Measurements from ENCODE around the gene JSRP1. TPM values are rescaled to one million over a fixed set of nuclear protein-coding genes. Genes with fewer than 3 reads are reported as not detected.

Gene JSRP1
- total RNA-seq, 2 donors from 2014 or later = 0.64 to 1.3 TPM

- peak; percentile 85 for DNase-seq
- H3K27ac ChIP-seq = peak overlapping the region; percentile 50
- no peaks in the 10 kb centered on the region for H3K36me3 ChIP-seq
- no peak overlapping the region for H3K4me3 ChIP-seq
- H3K9me3 ChIP-seq = no peaks in the 10 kb centered on the region
- TF ChIP-seq CTCF (IDR thresholded peaks at IDR 0.05) = peak; percentile 35
- peak overlapping the region in 1 of 2 donors; percentile 68 for H3K9ac ChIP-seq (ENCODE audit: low read depth in 2 of 2, low read length in 2 of 2)
- peaks cover 40% of the 10 kb centered on the region for H3K4me1 ChIP-seq
- H3K27me3 ChIP-seq = no peaks in the 10 kb centered on the region
- intact Hi-C loops (cut with DNase I) = loop anchor here (2.0 to 5.0 kb wide), 3 partner anchors 38 to 116 kb away; partner anchors contain the start of genes PLEKHJ1 and SF3A2
Measured at GRCh38 chr19:2274931-2275535, 18.8 kb upstream of the JSRP1 start.

- peak overlapping the region in 1 of 2 donors; percentile 66 for H3K9ac ChIP-seq (ENCODE audit: low read depth in 2 of 2, low read length in 2 of 2)
Measured at GRCh38 chr19:2274185-2274711, 18.0 kb upstream of the JSRP1 start.

GRCh38 chr19:2273356-2274184 lies 17.4 kb upstream of the JSRP1 start:
- no peaks in the 10 kb centered on the region for H3K9me3 ChIP-seq
- TF ChIP-seq CTCF (IDR thresholded peaks at IDR 0.05) = peak; percentile 98
- DNase-seq = peak; percentile 82
- intact Hi-C loops (cut with DNase I) = loop anchor here (2.0 to 5.0 kb wide), 3 partner anchors 36 to 117 kb away; partner anchors contain the start of genes PLEKHJ1 and SF3A2
- peak overlapping the region; percentile 79 for H3K27ac ChIP-seq
- H3K9ac ChIP-seq (ENCODE audit: low read depth in 2 of 2, low read length in 2 of 2) = peak overlapping the region; percentile 51 to 66
- no peaks in the 10 kb centered on the region for H3K27me3 ChIP-seq
- H3K36me3 ChIP-seq = no peaks in the 10 kb centered on the region
- H3K4me1 ChIP-seq = peaks cover 38% of the 10 kb centered on the region
- H3K4me3 ChIP-seq = peak overlapping the region; percentile 8

More at GRCh38 chr19:2274185-2274711, 18.0 kb upstream of the JSRP1 start:
- Histone ChIP-seq H3K9me3 (no peaks in the 10 kb centered on the region), H3K36me3 (no peaks in the 10 kb centered on the region), H3K27ac (peak overlapping the region; percentile 79), H3K4me1 (peaks cover 40% of the 10 kb centered on the region), H3K27me3 (no peaks in the 10 kb centered on the region), H3K4me3 (no peak overlapping the region)
- TF ChIP-seq CTCF (IDR thresholded peaks at IDR 0.05) = no peak
- no peak for DNase-seq
- intact Hi-C loops (cut with DNase I) = loop anchor here (2.0 to 5.0 kb wide), 2 partner anchors 37 to 117 kb away; partner anchors contain the start of genes PLEKHJ1 and SF3A2

- no peaks in the 10 kb centered on the region for H3K9me3 ChIP-seq
- H3K4me1 ChIP-seq = peaks cover 39% of the 10 kb centered on the region
- peak overlapping the region; percentile 98 for H3K4me3 ChIP-seq
- no peak for DNase-seq
- H3K27ac ChIP-seq = peak overlapping the region; percentile 99
- H3K9ac ChIP-seq (ENCODE audit: low read depth in 2 of 2, low read length in 2 of 2) = peak overlapping the region; percentile 85 to 95
- TF ChIP-seq CTCF (IDR thresholded peaks at IDR 0.05) = no peak
- intact Hi-C loops (cut with DNase I) = loop anchor here (2.0 to 5.0 kb wide), 2 partner anchors 34 to 115 kb away; partner anchors contain the start of genes PLEKHJ1 and SF3A2
- no peaks in the 10 kb centered on the region for H3K36me3 ChIP-seq
- no peaks in the 10 kb centered on the region for H3K27me3 ChIP-seq
Measured at GRCh38 chr19:2271234-2272103, 15.3 kb upstream of the JSRP1 start.

Measured in colonic mucosa (tissue), 4 donors.